AG04450 (cell line): Measurements from ENCODE around the gene LEPR. TPM values are rescaled to one million over a fixed set of nuclear protein-coding genes. Genes with fewer than 3 reads are reported as not detected.

Source experiments
- CTCF ChIA-PET: fragments of 300-600, 350-600 bp; formaldehyde crosslinking; extraction: SDS; loops from one replicate; lab custom pipeline; 2022; ENCODE audit warnings: antibody characterized with exemption, inconsistent platforms; lab: Charles Lee
- POLR2A ChIA-PET: fragments of 350-600 bp; formaldehyde crosslinking; extraction: SDS; loops from one replicate; lab custom pipeline; 2021; ENCODE audit warnings: antibody characterized with exemption, inconsistent platforms; lab: Yijun Ruan, JAX
- DNase-seq: peaks from one replicate; pipeline ENCODE4 v3.0.0-alpha.2; 2011; ENCODE audit warnings: low read depth, low spot score
- H3K27ac ChIP-seq: one replicate; pipeline ENCODE4 v1.5.1; 2012; ENCODE audit warnings: low read depth, low read length, control low read depth
- H3K27me3 ChIP-seq: one replicate; pipeline ENCODE4 v1.6.0; 2012; ENCODE audit warnings: low read length; ENCODE audit not compliant: control insufficient read depth, insufficient read depth
- H3K4me3 ChIP-seq: 2 replicates; pipeline ENCODE4 v1.5.1; 2011; ENCODE audit warnings: mild to moderate bottlenecking, low read depth, low read length, control low read depth
- H3K9me3 ChIP-seq: 2 replicates; pipeline ENCODE4 v1.5.1; 2012; ENCODE audit warnings: low read length; ENCODE audit not compliant: control insufficient read depth, insufficient read depth
- CTCF ChIP-seq: IDR thresholded peaks from 2 replicates; pipeline ENCODE4 v1.5.1; 2011; ENCODE audit warnings: low read depth, low read length, control low read depth, inconsistent platforms
- polyA plus RNA-seq: library from polyadenylated mRNA; depleted of rRNA; stranded (reverse); fragments of >200 nt; gene quantifications from 2 replicates; pipeline ENCODE4 v1.2.3, GENCODE V29; 2011

LEPR gene
- polyA plus RNA-seq, 1 experiment: 11.1 TPM

GRCh38 chr1:65440915-65441314 is 20.4 kb downstream of the LEPR start:
- Histone ChIP-seq H3K27me3 (no peaks in the 10 kb centered on the region), H3K4me3 (no peak overlapping the region), H3K27ac (no peak overlapping the region), H3K9me3 (no peaks in the 10 kb centered on the region)
- DNase-seq: no peak
- TF ChIP-seq CTCF: no peak
- ChIA-PET CTCF (interaction anchor here (4.3 kb wide), 1 partner anchor 10 kb away, joined by 37 read pairs; no protein-coding TSS in a partner anchor), POLR2A (no interaction called here)

GRCh38 chr1:65441464-65441863 is 21.0 kb downstream of the LEPR start:
- ChIA-PET POLR2A (no interaction called here), CTCF (interaction anchor here (4.3 kb wide), 1 partner anchor 11 kb away, joined by 37 read pairs; no protein-coding TSS in a partner anchor)
- H3K27ac ChIP-seq: no peak overlapping the region

GRCh38 chr1:65442442-65442841 is 22.0 kb downstream of the LEPR start:
- ChIA-PET CTCF (interaction anchor here (4.3 kb wide), 1 partner anchor 12 kb away, joined by 37 read pairs; no protein-coding TSS in a partner anchor), POLR2A (no interaction called here)
- Histone ChIP-seq H3K4me3 (no peak overlapping the region), H3K9me3 (no peaks in the 10 kb centered on the region), H3K27me3 (no peaks in the 10 kb centered on the region), H3K27ac (no peak overlapping the region)
- DNase-seq: no peak
- TF ChIP-seq CTCF: no peak

More at GRCh38 chr1:65441464-65441863, 21.0 kb downstream of the LEPR start:
- no peak for DNase-seq
- TF ChIP-seq CTCF: no peak
- no peaks in the 10 kb centered on the region for H3K27me3 ChIP-seq
- no peak overlapping the region for H3K4me3 ChIP-seq
- no peaks in the 10 kb centered on the region for H3K9me3 ChIP-seq

- ChIA-PET CTCF (no interaction called here), POLR2A (no interaction called here)
- H3K27me3 ChIP-seq: no peaks in the 10 kb centered on the region
- DNase-seq: no peak
- no peak for TF ChIP-seq CTCF
- no peak overlapping the region for H3K4me3 ChIP-seq
- H3K27ac ChIP-seq: no peak overlapping the region
- no peaks in the 10 kb centered on the region for H3K9me3 ChIP-seq
These were observed 23.2 kb downstream of the LEPR start for GRCh38 chr1:65443647-65444046.

GRCh38 chr1:65444128-65444640 is 23.7 kb downstream of the LEPR start:
- no peak overlapping the region for H3K27ac ChIP-seq
- POLR2A ChIA-PET: no interaction called here
- CTCF ChIA-PET: no interaction called here
- DNase-seq: no peak
- H3K4me3 ChIP-seq: no peak overlapping the region
- TF ChIP-seq CTCF: no peak
- no peaks in the 10 kb centered on the region for H3K27me3 ChIP-seq
- peaks cover under 1% of the 10 kb centered on the region; the same call in 1 of the 2 replicates for H3K9me3 ChIP-seq
